ENCODE results near the gene KRT86. TPM values are rescaled to one million over a fixed set of nuclear protein-coding genes. Genes with fewer than 3 reads are reported as not detected.

The KRT86 gene
- total and polyA plus RNA-seq, 2 of the 8 experiments (the other 6 are each of a cell fraction or from before 2014, with no cell fraction given), result 0.12 TPM; not detected in 1

GRCh38 chr12:52275686-52276085 lies 1.2 kb downstream of the KRT86 start (continued):
- TF ChIP-seq ATF3 (IDR thresholded peaks at IDR 0.05; ENCODE audit: insufficient read depth, low read depth, low read length), result no peak
- no peak for TF ChIP-seq RXRA (IDR thresholded peaks at IDR 0.05; ENCODE audit: insufficient read depth, low read depth, low read length)
